Kidney glomerular epithelial cell (primary cell): ENCODE measurements around the gene TBX10.
"Not testable (repeated sequence)": the region's sequence is repeated elsewhere in the genome, so short reads cannot be mapped to it uniquely, and the experiment has no call there.

Experiments
- DNase-seq: peaks from one replicate; lab custom pipeline; 2025; lab: John Stamatoyannopoulos, UW

TBX10 gene

DNA sequence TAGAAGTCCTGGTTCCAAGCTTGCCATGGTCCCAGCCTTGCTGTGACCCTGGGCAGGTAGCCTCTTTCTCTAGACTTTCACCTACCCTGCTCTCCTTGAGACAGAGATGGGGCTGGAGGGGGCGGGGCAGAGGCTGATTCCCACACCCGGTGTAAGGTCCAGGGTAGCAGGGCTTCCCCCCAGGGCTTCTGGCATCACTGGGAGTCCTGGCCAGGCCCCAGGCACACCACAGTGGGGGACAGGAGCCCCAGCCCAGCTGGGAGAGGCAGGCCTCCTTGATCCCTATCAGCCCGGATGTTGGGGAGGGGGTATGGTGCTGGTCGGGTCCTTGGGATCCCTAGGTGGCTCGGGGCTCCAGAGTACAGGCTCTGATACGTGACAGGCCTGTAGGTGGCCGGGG, 8.2 kb downstream of the TBX10 start:
- no peak for DNase-seq

DNA sequence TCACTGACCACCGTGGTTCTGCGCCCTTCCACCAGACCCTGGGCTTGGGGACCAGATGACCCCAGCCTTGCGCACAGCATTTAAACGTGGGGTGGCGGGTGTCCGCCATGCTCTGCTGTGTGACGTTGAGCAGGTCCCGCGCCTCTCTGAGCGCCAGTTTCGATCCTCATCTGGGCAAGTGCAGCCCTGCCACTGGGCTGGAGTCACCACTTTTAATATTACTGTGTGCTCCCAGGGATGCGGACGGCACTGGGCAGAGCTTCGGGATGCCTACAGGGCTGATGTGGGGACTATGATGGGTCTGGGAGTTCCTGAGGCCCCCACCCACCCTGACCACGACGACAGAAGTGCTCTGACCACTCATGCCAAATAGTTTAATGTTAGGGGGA, 8.6 kb downstream of the TBX10 start:
- no peak for DNase-seq

DNA sequence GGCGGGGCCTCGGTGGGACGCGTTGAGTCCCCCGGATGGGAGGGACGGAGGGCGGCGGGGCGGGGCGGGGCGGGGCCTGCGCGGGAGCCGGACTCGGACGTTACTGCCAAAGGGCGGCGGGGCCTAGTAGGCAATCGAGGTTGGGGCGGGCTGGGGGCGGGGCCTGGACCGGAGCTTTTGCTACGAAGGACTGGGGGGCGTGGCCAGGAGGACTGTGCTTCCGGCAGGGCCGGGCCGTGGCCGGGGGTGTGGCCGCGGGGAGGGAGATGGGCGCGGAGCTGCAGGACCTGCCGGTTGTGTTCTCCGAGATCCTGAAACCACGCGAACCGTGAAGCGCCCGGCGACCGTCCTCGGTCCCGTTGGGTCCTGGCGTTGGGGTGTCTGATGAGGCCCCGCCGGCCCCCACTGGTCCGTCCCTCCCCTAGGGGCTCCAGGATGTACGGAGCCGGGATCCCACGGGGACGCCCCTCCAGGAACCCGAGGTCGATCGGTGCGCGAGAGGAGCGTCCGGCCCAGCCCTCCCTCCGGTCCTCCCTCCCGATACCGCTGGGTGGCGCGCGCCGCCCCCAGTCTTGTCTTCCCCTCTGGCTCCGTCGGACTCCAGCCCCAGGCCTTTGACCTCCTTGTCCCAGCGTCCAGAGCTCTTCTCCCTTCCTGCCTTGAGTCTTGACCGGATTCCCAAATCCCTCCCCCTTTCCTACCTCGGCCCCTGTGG, 9.2 kb downstream of the TBX10 start:
- peak; percentile 95 for DNase-seq

DNA sequence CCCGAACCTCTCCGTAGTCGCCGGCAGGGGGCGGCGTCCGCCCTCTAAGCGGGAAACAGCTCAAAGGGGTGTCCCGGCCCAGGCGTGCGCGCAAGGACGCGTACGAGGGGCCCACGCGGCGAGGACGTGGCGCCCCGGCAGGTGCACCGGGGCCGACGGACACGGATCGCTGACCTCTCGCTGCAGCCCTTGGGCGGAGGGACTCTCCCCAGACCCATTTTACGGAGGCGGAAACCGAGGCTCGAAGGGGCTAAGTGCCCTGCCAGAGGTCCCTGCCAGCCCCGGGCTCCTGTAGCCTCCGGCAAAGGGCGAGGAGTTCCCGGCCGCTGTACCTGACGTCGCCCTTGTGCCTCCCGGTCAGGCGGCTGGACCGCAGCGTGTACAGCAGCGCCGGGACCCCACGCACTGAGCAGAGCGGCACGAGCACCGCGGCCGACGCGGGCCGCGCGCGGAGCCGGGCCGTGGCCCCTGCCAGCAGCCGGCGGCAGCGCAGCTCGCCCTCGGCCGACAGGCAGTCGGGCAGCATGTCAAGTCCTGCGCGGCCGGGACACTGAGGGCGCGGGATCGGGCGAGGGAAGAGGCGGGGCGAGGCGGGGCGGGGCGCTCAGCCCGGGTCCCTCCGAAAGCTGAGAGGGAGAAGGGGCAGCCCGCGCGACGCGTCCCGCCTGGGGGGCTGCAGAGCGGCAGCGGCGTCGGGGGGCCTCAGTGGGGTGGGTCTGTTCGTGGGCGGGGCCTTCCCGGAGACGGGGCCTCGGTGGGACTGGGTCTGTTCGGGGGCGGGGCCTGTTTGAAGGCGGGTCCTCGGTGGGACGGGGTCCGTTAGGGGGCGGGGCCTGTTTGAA, 10.0 kb downstream of the TBX10 start, which contains the start of gene NUDT8:
TSS of gene NUDT8 (minus strand) at position 552 of the 842 bp plus-strand sequence. CDS start at position 526, 26 bp downstream.
- peak; percentile 58 for DNase-seq

DNA sequence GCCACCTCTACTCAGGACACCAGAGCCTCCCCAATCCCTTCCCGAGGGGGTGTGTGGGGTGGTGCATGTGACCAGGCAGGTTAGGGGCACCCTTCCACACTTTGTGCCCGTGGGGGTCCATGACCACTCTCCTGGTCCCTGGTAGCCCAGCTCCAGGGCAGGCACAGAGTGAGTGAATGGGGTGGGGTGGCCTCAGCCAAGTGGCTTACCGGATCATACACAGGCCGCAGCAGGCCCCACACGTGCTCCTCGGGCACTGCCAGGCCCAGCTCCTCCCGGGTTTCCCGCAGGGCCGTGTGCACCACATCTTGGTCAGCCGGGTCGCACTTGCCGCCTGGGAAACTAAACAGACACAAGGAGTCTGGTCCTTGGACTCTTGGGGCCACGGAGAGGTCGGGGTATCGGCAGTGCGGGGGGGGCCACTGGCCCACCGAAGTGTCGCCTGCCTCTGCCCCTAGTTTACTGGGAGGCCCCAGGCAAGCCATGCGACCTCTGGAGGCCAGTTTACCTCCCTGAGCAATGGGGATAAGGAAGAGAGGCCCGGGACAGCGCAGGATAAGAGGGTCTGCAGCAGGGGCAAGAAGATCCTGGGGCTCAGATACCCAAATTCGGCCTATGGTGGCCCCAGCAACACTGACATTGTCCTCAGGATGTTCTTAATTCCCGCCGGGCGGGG, 10.7 kb downstream of the TBX10 start:
- DNase-seq: no peak

DNA sequence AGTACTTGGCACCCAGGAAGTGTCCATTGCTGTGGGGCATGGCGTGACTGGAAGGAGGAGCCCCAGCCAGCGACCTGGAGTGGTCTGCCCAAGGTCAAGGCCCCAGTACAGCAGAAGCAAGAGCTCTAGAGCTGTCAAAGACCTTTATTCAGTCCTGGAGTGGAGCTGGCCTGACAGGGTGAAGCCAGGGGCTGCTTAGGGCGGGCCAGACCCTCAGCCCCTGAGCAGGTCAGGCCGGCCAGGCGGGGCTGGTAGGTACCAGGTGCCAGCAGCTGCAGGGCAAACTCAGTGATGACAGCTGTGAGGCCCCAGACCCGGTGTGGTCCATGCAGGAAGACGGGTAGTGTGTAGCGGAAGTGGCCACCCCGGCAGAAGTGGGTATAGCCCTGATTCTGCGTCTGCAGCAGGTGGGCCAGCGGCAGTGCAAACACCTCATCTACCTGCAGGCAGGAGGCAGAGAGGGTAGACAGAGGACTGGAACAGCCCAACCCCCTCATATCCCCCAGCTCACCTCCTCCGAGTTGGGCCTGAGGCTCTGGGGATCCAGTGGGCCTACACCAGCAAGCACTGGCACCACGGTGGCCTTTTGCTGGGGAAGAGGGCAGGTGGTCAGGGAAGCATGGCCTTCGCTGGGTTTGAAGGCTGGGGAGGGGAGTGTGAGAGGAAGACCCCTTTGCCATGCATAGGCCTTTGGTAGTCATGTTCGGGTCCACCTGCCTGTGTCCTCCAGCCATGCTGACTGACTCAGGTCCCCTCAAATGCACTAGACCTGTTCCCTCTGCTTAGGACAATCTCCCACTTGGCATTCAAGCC, 11.5 kb downstream of the TBX10 start:
- no peak for DNase-seq

DNA sequence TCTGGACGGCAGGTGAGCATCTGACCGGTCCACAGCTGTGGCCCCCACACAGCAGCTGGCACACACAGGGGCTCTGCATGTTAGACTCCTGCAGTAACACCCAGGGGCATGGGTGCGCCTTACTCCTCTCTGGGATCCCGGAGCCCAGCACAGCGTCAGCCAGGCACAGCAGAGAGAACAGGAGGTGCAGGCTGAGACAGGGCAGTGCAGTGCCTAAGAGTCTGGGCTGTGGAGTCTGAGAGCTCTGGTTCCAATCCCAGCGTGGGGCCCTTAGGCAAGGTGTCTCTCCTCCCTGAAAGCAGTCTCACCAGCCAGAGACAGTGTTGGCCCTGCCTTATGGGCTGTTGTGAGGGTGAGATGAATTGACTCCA, 12.1 kb downstream of the TBX10 start:
- DNase-seq: no peak

DNA sequence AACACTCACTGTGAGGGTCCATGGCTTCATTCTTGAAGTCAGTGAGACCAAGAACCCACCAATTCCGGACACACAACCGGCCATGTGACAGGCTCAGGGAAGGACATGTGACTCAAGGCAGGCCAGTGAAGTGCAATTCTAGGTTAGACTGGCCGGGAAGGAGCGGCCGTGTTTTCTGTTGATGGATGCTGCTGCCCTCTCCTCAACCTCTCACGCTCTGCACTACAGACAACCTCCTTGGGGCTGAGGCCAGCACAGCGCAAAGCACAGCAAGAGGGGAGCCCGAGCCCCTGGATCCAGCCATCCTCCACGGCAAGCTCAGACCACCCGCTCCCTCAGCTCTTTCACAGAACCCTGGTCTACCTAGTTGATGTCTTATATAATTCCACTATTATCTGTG, 12.6 kb downstream of the TBX10 start:
- DNase-seq: no peak

DNA sequence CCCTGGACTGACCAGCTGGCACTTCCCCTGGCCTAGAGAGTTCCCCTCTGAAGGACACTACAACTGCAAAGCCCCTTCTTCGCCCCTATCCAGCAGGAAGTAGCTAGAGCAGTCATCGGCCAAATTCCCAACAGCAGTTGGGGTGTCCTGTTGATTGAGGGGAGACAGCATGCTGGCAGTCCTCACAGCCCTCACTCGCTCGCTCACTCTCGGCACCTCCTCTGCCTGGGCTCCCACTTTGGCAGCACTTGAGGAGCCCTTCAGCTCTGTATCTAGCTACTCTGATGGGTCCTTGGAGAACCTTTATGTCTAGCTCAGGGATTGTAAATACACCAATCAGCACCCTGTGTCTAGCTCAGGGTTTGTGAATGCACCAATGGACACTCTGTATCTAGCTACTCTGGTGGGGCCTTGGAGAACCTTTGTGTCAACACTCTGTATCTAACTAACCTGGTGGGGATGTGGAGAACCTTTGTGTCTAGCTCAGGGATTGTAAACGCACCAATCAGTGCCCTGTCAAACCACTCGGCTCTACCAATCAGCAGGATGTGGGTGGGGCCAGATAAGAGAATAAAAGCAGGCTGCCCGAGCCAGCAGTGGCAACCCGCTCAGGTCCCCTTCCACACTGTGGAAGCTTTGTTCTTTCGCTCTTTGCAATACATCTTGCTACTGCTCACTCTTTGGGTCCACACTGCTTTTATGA, 13.3 kb downstream of the TBX10 start:
- not testable (repeated sequence) for DNase-seq

DNA sequence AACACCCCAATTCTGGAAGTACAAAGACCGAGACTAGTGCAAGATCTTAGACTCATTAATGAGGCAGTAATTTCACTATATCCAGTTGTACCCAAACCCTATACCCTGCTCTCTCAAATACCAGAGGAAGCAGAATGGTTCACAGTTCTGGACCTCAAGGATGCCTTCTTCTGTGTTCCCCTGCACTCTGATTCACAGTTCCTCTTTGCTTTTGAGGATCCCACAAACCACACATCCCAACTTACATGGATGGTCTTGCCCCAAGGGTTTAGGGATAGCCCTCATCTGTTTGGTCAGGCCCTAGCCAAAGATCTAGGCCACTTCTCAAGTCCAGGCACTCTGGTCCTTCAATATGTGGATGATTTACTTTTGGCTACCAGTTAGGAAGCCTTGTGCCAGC, 15.8 kb downstream of the TBX10 start:
- not testable (repeated sequence) for DNase-seq

DNA sequence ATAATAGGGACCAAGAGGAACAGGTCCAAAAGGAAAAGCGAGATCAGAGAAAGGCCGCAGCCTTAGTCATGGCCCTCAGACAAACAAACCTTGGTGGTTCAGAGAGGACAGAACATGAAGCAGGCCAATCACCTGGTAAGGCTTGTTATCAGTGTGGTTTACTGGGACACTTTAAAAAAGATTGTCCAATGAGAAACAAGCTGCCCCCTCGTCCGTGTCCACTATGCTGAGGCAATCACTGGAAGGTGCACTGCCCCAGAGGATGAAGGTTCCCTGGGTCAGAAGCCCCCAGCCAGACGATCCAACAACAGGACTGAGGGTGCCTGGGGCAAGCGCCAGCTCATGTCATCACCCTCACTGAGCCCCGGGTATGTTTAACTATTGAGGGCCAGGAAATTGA, 16.7 kb downstream of the TBX10 start:
- not testable (repeated sequence) for DNase-seq

DNA sequence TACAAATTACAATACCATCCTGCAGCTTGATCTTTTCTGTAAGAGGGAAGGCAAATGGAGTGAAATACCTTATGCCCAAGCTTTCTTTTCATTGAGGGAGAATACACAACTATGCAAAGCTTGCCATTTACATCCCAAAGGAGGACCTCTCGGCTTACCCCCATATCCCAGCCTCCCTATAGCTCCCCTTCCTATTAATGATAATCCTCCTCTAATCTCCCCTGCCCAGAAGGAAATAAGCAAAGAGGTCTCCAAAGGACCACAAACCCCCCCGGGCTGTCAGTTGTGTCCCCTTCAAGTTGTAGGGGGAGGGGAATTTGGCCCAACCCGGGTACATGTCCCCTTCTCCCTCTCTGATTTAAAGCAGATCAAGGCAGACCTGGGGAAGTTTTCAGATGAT, 17.6 kb downstream of the TBX10 start:
- DNase-seq: not testable (repeated sequence)

DNA sequence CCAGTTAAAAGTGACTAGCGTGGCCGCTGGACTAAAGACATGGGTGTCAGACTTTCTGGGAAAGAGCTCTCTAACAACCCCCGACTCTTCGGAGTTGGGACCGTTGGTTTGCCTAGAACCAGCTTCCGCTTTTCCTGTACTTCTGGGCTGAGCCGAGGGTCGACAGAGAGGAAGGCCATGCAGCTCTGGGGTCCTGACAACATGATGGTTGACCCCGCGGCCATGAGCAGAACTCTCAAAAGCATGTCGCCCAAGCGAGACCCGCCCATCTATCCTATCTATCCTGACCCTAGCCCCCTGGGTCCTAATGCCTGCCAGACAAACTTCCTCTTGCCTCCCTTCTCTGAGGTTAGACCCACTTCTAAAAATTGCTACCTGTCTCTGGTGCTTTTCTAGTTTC, 18.9 kb downstream of the TBX10 start:
- DNase-seq: not testable (repeated sequence)

DNA sequence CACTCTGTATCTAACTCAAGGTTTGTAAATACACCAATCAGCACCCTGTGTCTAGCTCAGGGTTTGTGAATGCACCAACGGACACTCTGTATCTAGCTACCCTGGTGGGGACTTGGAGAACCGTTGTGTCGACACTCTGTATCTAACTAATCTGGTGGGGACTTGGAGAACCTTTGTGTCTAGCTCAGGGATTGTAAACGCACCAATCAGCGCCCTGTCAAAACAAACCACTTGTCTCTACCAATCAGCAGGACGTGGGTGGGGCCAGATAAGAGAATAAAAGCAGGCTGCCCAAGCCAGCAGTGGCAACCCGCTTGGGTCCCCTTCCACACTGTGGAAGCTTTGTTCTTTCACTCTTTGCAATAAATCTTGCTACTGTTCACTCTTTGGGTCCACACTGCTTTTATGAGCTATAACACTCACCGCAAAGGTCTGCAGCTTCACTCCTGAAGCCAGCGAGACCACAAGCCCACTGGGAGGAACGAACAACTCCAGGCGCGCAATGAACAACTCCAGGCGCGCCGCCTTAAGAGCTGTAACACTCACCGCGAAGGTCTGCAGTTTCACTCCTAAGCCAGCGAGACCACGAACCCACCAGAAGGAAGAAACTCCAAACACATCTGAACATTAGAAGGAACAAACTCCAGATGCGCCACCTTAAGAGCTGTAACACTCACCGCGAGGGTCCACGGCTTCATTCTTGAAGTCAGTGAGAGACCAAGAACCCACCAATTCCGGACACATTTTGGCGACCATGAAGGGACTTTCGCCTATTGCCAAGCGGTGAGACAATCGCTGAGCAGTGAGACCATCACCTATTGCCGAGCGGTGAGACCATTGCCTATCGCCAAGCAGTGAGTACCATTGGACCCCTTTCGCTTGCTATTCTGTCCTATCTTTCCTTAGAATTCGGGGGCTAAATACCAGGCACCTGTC, 19.6 kb downstream of the TBX10 start:
- not testable (repeated sequence) for DNase-seq

DNA sequence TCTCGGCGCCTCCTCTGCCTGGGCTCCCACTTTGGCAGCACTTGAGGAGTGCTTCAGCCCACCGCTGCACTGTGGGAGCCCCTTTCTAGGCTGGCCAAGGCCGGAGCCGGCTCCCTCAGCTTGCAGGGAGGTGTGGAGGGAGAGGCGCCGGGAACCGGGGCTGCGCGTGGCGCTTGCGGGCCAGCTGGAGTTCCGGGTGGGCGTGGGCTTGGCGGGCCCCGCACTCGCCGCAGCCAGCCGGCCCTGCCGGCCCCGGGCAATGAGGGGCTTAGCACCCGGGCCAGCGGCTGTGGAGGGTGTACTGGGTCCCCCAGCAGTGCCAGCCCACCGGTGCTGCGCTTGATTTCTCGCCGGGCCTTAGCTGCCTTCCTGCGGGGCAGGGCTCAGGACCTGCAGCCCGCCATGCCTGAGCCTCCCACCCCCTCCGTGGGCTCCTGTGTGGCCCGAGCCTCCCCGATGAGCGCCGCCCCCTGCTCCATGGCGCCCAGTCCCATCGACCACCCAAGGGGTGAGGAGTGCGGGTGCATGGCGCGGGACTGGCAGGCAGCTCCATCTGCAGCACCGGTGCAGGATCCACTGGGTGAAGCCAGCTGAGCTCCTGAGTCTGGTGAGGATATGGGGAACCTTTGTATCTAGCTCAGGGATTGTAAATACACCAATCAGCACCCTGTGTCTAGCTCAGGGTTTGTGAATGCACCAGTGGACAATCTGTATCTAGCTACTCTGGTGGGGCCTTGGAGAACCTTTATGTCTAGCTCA, 20.5 kb downstream of the TBX10 start:
- DNase-seq: not testable (repeated sequence)

DNA sequence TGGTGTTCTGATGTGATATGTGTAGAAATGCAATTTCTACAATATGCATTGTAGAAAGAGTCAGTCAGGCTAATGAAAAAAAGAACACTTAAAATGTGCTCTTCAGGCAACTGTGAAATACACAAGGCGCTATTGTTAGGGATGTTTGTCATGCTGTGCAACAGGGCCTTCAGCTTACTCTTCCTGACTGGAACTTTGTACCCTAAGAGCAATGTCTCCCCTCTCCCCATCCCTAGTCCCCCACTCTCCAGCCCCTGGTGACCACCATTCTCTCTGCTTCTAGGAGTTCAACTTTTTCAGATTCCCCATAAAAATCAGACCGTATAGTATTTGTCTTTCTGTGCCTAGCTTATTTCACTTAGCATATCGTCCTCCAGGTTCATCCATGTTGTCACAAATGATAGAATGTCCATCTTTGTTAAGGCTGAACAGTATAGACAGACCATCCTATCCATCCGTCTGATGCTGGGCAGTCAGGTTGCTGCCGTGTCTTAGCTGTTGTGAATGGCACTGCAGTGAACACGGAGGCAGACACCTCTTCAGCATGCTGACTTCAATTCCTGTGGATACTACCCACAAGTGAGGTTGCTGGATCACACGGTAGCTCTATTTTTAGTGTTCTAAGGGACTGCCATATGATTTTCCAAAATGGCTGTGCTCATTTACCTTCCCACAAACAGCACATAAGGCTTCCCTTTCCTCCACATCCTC, 22.2 kb downstream of the TBX10 start:
- DNase-seq: no peak

DNA sequence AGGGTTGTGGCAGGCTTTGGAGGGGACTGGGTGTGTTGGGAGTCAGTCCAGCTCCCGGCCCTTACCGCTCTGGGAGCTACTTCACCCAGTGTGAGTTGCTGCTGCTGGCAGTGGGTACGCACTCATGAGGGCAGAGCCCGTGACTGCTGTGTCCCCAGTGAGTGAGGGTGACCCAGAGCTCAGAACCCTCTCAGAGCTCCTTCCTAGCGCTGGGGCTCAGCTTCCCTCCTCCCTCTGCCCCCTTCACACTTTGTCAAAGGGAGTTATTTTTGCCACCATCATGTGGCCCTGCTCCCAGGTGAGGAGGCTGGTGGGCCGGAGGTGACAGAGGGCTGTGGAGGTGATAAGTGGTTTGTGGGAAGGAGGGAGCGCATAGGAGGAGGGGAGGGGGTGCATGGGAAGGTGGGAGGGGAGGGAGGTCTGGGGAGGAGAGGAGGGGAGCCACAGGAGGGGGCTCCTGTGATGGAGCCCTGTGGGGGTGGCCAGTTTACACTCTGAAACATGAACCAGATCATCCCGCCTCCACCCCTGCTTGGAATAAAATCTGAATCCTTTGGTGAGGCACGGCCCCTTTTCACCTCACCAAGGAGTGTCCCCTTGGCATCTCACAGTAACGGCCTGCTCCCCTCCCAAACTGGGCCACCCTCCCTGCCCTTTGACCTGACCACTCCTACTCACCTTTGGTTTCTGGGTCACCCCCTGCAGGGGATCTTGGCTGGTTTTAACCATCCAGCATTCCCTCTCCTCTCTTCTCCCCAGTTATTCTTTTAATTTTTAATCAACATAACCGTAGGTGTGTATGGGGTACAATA, 22.9 kb downstream of the TBX10 start:
- DNase-seq: no peak
